NCI-H510A treated with DMSO at 0.1 percent for 48 hours (cell line): Measurements from ENCODE around the gene ARL2.
"Not testable (repeated sequence)": the region's sequence is repeated elsewhere in the genome, so short reads cannot be mapped to it uniquely, and the experiment has no call there.

Experiments
- DNase-seq: peaks from one replicate; lab custom pipeline; 2025; lab: John Stamatoyannopoulos, UW

ARL2 gene

GRCh38 chr11:65013888-65014725 lies at the start of gene ARL2:
Gene ARL2, plus strand, starts transcription at chr11:65014160. Its CDS starts 48 bp downstream, at chr11:65014208.
- DNase-seq, result peak; percentile 79

GRCh38 chr11:64967375-64967774 lies 46.6 kb upstream of the ARL2 start:
- DNase-seq, result no peak

- DNase-seq, result no peak
These were observed 44.8 kb upstream of the ARL2 start for GRCh38 chr11:64969209-64969608.

- DNase-seq, result no peak
These were observed 43.2 kb upstream of the ARL2 start for GRCh38 chr11:64970731-64971151.

GRCh38 chr11:64971421-64972233 lies 42.3 kb upstream of the ARL2 start, which contains the start of gene MAJIN:
Gene MAJIN, minus strand, starts transcription at chr11:64972108. Its CDS starts 12,703 bp downstream, at chr11:64959405.
- DNase-seq, result peak; percentile 24

GRCh38 chr11:64974124-64974523 lies 39.8 kb upstream of the ARL2 start:
- DNase-seq, result no peak

- DNase-seq, result no peak
These were observed 37.3 kb upstream of the ARL2 start for GRCh38 chr11:64976651-64977050.

- DNase-seq, result not testable (repeated sequence)
These were observed 30.6 kb upstream of the ARL2 start for GRCh38 chr11:64983339-64983738.

- DNase-seq, result no peak
These were observed 25.7 kb upstream of the ARL2 start for GRCh38 chr11:64987998-64988854.

GRCh38 chr11:64989416-64989815 lies 24.5 kb upstream of the ARL2 start:
- no peak for DNase-seq

- no peak for DNase-seq
These were observed 23.6 kb upstream of the ARL2 start for GRCh38 chr11:64990222-64990923.

- DNase-seq, result no peak
These were observed 19.6 kb upstream of the ARL2 start for GRCh38 chr11:64994318-64994717.

- no peak for DNase-seq
These were observed 17.6 kb upstream of the ARL2 start for GRCh38 chr11:64996327-64996709.

GRCh38 chr11:64996710-64997380 lies 17.1 kb upstream of the ARL2 start, which contains the start of gene BATF2:
Gene BATF2, minus strand, starts transcription at chr11:64996971. Its CDS starts 57 bp downstream, at chr11:64996914.
- DNase-seq, result peak; percentile 65

- peak; percentile 6 for DNase-seq
These were observed 15.8 kb upstream of the ARL2 start for GRCh38 chr11:64998141-64998540.

- DNase-seq, result no peak
These were observed 15.1 kb upstream of the ARL2 start for GRCh38 chr11:64998690-64999431.

GRCh38 chr11:64999478-64999877 lies 14.5 kb upstream of the ARL2 start:
- no peak for DNase-seq

- DNase-seq, result no peak
These were observed 11.3 kb upstream of the ARL2 start for GRCh38 chr11:65002706-65003105.

- no peak for DNase-seq
These were observed 10.7 kb upstream of the ARL2 start for GRCh38 chr11:65003282-65003681.

- DNase-seq, result not testable (repeated sequence)
These were observed 10.0 kb upstream of the ARL2 start for GRCh38 chr11:65003968-65004367.
